Gastroesophageal sphincter (tissue), 4 donors: Measurements from ENCODE around the gene POLH. TPM values are rescaled to one million over a fixed set of nuclear protein-coding genes. Genes with fewer than 3 reads are reported as not detected.

Source experiments
- ATAC-seq: fragments of 150-250 bp; one replicate; pipeline ENCODE4 v1.9.1; 2016; ENCODE audit warnings: mild to moderate bottlenecking, moderate library complexity
- H3K27ac ChIP-seq, 4 donors: fragments of 200-600 bp; sonication (generic) in 3 of 4; 1 replicate in 3 of 4; 2 replicates in 1 of 4; pipeline ENCODE4 v1.5.1; 2016 to 2019
- H3K27me3 ChIP-seq: fragments of 200-600 bp; sonication (generic); one replicate; pipeline ENCODE4 v1.5.1; 2019
- H3K36me3 ChIP-seq, 2 donors: fragments of 200-600 bp; sonication (generic); one replicate each; pipeline ENCODE4 v1.5.1; 2019; ENCODE audit warnings: control low read depth in 1 of 2
- H3K4me1 ChIP-seq, 3 donors: fragments of 200-600 bp; sonication (generic); 1 replicate in 2 of 3; 2 replicates in 1 of 3; pipeline ENCODE4 v1.5.1; 2016 to 2019; ENCODE audit warnings: control low read depth in 2 of 3
- H3K4me3 ChIP-seq, 2 donors: fragments of 200-600 bp; sonication (generic); one replicate each; pipeline ENCODE4 v1.5.1; 2019; ENCODE audit warnings: mild to moderate bottlenecking in 1 of 2, moderate library complexity in 1 of 2
- H3K9me3 ChIP-seq, 3 donors: fragments of 200-600 bp; sonication (generic); one replicate each; pipeline ENCODE4 v1.5.1; 2017 to 2019; ENCODE audit warnings: control low read depth in 2 of 3
- CTCF ChIP-seq, 4 experiments: fragments of 200-600 bp in 2 of 4; fragments of 450-650 bp in 2 of 4; sonication (generic) in 1 of 4; IDR thresholded peaks; one replicate each; pipeline ENCODE4 v1.5.1; 2017 to 2019; ENCODE audit warnings: antibody characterized with exemption in 4 of 4, mild to moderate bottlenecking in 2 of 4, moderate library complexity in 2 of 4
- EP300 ChIP-seq: sonication (generic); formaldehyde crosslinking; IDR thresholded peaks from one replicate; pipeline ENCODE4 v1.6.1; 2017; ENCODE audit warnings: antibody characterized with exemption, mild to moderate bottlenecking
- POLR2A ChIP-seq, 2 donors: fragments of 450-650 bp; IDR thresholded peaks; one replicate each; pipeline ENCODE4 v1.6.1; 2017; ENCODE audit warnings: antibody characterized with exemption in 2 of 2, mild to moderate bottlenecking in 2 of 2, moderate library complexity in 1 of 2
- POLR2AphosphoS5 ChIP-seq: sonication (generic); formaldehyde crosslinking; IDR thresholded peaks from one replicate; pipeline ENCODE4 v1.6.1; 2017; ENCODE audit warnings: antibody characterized with exemption
- WGBS, 2 donors: methylation state at CpG; one replicate each; pipeline ENCODE4 v1.1.5; 2018; ENCODE audit warnings: low coverage in 1 of 2; 5-methylcytosine and 5-hydroxymethylcytosine counted together
- total RNA-seq, 4 donors: library from RNA; depleted of rRNA; stranded (reverse); fragments of >200 nt; gene quantifications; one replicate each; pipeline ENCODE4 v1.1.0, GENCODE V29; 2016

POLH gene
- total RNA-seq, 4 donors from 2014 or later, result 4.8 to 10.6 (median 7.9) TPM

- H3K36me3 ChIP-seq, result peaks cover 0 to 62% of the 10 kb centered on the region in 2 donors
- no peak for ATAC-seq
- 100% methylated on average over 1 to 3 of the region's 6 CpGs for WGBS, 2 donors
- H3K4me3 ChIP-seq, result no peak overlapping the region
- H3K27me3 ChIP-seq, result no peaks in the 10 kb centered on the region
- no peaks in the 10 kb centered on the region for H3K9me3 ChIP-seq
- TF ChIP-seq EP300, result no peak
- no peak for TF ChIP-seq POLR2AphosphoS5
- TF ChIP-seq POLR2A (IDR thresholded peaks at IDR 0.05), result no peak
- no peaks in the 10 kb centered on the region for H3K4me1 ChIP-seq
- H3K27ac ChIP-seq, result no peak overlapping the region
Measured at GRCh38 chr6:43613721-43614395, 37.9 kb downstream of the POLH start.

GRCh38 chr6:43614396-43614730, 38.4 kb downstream of the POLH start:
- no peak for ATAC-seq
- Histone ChIP-seq H3K4me3 (no peak overlapping the region), H3K4me1 (no peaks in the 10 kb centered on the region), H3K9me3 (no peaks in the 10 kb centered on the region), H3K36me3 (peaks cover 0 to 65% of the 10 kb centered on the region in 2 donors), H3K27me3 (no peaks in the 10 kb centered on the region), H3K27ac (no peak overlapping the region)
- 69 to 82% methylated on average over 2 to 3 of the region's 3 CpGs for WGBS, 2 donors
- TF ChIP-seq EP300 (no peak), POLR2AphosphoS5 (no peak)

- Histone ChIP-seq H3K27ac (no peak overlapping the region), H3K27me3 (no peaks in the 10 kb centered on the region), H3K36me3 (peaks cover 0 to 72% of the 10 kb centered on the region in 2 donors), H3K4me3 (no peak overlapping the region), H3K4me1 (no peaks in the 10 kb centered on the region), H3K9me3 (no peaks in the 10 kb centered on the region)
- TF ChIP-seq EP300, result no peak
- TF ChIP-seq POLR2AphosphoS5, result no peak
- TF ChIP-seq CTCF (IDR thresholded peaks at IDR 0.05), result no peak
- TF ChIP-seq POLR2A (IDR thresholded peaks at IDR 0.05), result no peak
- ATAC-seq, result no peak
- 90 to 94% methylated on average over 6 to 8 of the region's 9 CpGs for WGBS, 2 donors
Measured at GRCh38 chr6:43616725-43617472, 40.9 kb downstream of the POLH start.

GRCh38 chr6:43621078-43621835, 45.3 kb downstream of the POLH start:
- no peak overlapping the region for H3K27ac ChIP-seq
- no peak for ATAC-seq
- H3K27me3 ChIP-seq, result no peaks in the 10 kb centered on the region
- H3K36me3 ChIP-seq, result peaks cover 0 to 80% of the 10 kb centered on the region in 2 donors
- no peak overlapping the region for H3K4me3 ChIP-seq
- WGBS, 2 donors, result 95 to 100% methylated on average over 3 to 6 of the region's 12 CpGs
- H3K9me3 ChIP-seq, result no peaks in the 10 kb centered on the region
- H3K4me1 ChIP-seq, result peaks cover 0 to 10% (median 0%) of the 10 kb centered on the region in 3 donors
- TF ChIP-seq POLR2AphosphoS5, result no peak
- no peak for TF ChIP-seq POLR2A (IDR thresholded peaks at IDR 0.05)
- TF ChIP-seq EP300, result no peak
- TF ChIP-seq CTCF (IDR thresholded peaks at IDR 0.05), result no peak

- no peak for ATAC-seq
- peaks cover 0 to 16% (median 0%) of the 10 kb centered on the region in 3 donors for H3K4me1 ChIP-seq
- TF ChIP-seq POLR2A (IDR thresholded peaks at IDR 0.05) (no peak), EP300 (no peak), POLR2AphosphoS5 (no peak), CTCF (IDR thresholded peaks at IDR 0.05) (no peak)
- 95 to 100% methylated on average over 2 to 9 of the region's 10 CpGs for WGBS, 2 donors
- H3K9me3 ChIP-seq, result no peaks in the 10 kb centered on the region
- H3K36me3 ChIP-seq, result peaks cover 0 to 80% of the 10 kb centered on the region in 2 donors
- no peak overlapping the region for H3K4me3 ChIP-seq
- no peak overlapping the region for H3K27ac ChIP-seq
- H3K27me3 ChIP-seq, result no peaks in the 10 kb centered on the region
Measured at GRCh38 chr6:43621836-43622180, 45.8 kb downstream of the POLH start.
